ENCODE data around the gene C2. TPM values are rescaled to one million over a fixed set of nuclear protein-coding genes. Genes with fewer than 3 reads are reported as not detected.

Gene C2
- total RNA-seq, 2 experiments from 2014 or later: 0.57 to 1.3 TPM

DNA sequence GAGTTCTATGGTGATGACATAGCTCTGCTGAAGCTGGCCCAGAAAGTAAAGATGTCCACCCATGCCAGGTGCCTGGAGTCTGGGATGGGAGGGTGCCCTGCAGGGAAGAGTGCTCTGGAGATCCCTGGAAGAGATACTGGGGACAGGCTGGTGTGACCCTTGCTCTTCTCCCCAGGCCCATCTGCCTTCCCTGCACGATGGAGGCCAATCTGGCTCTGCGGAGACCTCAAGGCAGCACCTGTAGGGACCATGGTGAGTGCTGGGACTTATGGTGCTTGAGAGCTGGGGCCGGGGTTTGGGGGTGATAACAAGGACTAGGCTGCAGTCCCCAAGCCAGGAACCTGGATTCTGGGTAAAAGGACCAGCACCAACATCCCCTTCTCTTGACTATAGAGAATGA lies 16.2 kb downstream of the C2 start:
- Mint-ChIP-seq H3K27ac (no peak overlapping the region), H3K27me3 (peaks cover 9% of the 10 kb centered on the region), H3K4me3 (no peak overlapping the region), H3K4me1 (no peaks in the 10 kb centered on the region), H3K36me3 (ENCODE audit: low read depth) (no peaks in the 10 kb centered on the region), H3K9me3 (no peaks in the 10 kb centered on the region)
- DNase-seq: no peak
- POLR2A ChIA-PET: no interaction called here
- CTCF ChIA-PET: interaction anchor here (0.5 to 3.0 kb wide), 3 partner anchors 8 to 19 kb away, joined by 3 to 9 read pairs (median 4); no protein-coding TSS in a partner anchor

DNA sequence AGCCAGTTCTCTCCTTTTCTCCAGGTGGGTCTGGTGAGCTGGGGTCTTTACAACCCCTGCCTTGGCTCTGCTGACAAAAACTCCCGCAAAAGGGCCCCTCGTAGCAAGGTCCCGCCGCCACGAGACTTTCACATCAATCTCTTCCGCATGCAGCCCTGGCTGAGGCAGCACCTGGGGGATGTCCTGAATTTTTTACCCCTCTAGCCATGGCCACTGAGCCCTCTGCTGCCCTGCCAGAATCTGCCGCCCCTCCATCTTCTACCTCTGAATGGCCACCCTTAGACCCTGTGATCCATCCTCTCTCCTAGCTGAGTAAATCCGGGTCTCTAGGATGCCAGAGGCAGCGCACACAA lies 17.6 kb downstream of the C2 start:
- Mint-ChIP-seq H3K4me3 (no peak overlapping the region), H3K4me1 (no peaks in the 10 kb centered on the region), H3K27ac (no peak overlapping the region), H3K27me3 (peaks cover 9% of the 10 kb centered on the region), H3K36me3 (ENCODE audit: low read depth) (no peaks in the 10 kb centered on the region), H3K9me3 (no peaks in the 10 kb centered on the region)
- ChIA-PET POLR2A (interaction anchor here (0.6 kb wide), 1 partner anchor 25 kb away, joined by 3 read pairs; no protein-coding TSS in a partner anchor), CTCF (interaction anchor here (0.6 to 1.3 kb wide), 3 partner anchors 11 to 339 kb away, joined by 3 read pairs; partner anchors contain the start of gene ATF6B)
- no peak for DNase-seq

DNA sequence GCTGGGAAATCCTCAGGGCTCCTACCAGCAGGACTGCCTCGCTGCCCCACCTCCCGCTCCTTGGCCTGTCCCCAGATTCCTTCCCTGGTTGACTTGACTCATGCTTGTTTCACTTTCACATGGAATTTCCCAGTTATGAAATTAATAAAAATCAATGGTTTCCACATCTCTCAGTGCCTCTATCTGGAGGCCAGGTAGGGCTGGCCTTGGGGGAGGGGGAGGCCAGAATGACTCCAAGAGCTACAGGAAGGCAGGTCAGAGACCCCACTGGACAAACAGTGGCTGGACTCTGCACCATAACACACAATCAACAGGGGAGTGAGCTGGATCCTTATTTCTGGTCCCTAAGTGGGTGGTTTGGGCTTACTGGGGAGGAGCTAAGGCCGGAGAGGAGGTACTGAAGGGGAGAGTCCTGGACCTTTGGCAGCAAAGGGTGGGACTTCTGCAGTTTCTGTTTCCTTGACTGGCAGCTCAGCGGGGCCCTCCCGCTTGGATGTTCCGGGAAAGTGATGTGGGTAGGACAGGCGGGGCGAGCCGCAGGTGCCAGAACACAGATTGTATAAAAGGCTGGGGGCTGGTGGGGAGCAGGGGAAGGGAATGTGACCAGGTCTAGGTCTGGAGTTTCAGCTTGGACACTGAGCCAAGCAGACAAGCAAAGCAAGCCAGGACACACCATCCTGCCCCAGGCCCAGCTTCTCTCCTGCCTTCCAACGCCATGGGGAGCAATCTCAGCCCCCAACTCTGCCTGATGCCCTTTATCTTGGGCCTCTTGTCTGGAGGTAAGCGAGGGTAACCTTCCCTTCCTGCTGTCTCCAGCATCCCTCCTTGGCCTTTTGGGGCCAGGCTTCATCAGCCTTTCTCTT lies 18.2 kb downstream of the C2 start, which contains the start of gene CFB:
Gene CFB, plus strand, starts transcription at position 589 of the 863 bp plus-strand sequence. Its CDS starts 127 bp downstream, at position 716.
- ChIA-PET POLR2A (interaction anchor here (0.6 kb wide), 1 partner anchor 25 kb away, joined by 3 read pairs; no protein-coding TSS in a partner anchor), CTCF (interaction anchor here (0.6 to 1.3 kb wide), 3 partner anchors 11 to 339 kb away, joined by 3 read pairs; partner anchors contain the start of gene ATF6B)
- Mint-ChIP-seq H3K27ac (no peak within 1 kb of the TSS), H3K27me3 (peaks cover 4% of the 10 kb centered on the region), H3K4me3 (no peak within 1 kb of the TSS), H3K9me3 (no peaks in the 10 kb centered on the region), H3K4me1 (no peaks in the 10 kb centered on the region), H3K36me3 (ENCODE audit: low read depth) (peaks cover under 1% of the 10 kb centered on the region)
- DNase-seq: no peak

DNA sequence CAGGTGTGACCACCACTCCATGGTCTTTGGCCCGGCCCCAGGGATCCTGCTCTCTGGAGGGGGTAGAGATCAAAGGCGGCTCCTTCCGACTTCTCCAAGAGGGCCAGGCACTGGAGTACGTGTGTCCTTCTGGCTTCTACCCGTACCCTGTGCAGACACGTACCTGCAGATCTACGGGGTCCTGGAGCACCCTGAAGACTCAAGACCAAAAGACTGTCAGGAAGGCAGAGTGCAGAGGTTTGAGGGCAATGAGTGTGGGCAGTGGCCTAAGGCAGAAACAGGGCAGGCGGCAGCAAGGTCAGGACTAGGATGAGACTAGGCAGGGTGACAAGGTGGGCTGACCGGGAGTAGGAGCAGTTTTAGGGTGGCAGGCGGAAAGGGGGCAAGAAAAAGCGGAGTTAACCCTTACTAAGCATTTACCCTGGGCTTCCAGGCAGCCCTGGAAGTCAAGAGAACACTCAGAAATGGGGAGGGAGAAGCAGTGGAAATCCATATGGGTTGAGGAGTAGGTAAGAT lies 18.9 kb downstream of the C2 start:
- ChIA-PET CTCF (no interaction called here), POLR2A (no interaction called here)
- Mint-ChIP-seq H3K9me3 (no peaks in the 10 kb centered on the region), H3K4me1 (no peaks in the 10 kb centered on the region), H3K27me3 (peaks cover 2% of the 10 kb centered on the region), H3K36me3 (ENCODE audit: low read depth) (peaks cover 3% of the 10 kb centered on the region), H3K4me3 (no peak overlapping the region), H3K27ac (no peak overlapping the region)
- no peak for DNase-seq

DNA sequence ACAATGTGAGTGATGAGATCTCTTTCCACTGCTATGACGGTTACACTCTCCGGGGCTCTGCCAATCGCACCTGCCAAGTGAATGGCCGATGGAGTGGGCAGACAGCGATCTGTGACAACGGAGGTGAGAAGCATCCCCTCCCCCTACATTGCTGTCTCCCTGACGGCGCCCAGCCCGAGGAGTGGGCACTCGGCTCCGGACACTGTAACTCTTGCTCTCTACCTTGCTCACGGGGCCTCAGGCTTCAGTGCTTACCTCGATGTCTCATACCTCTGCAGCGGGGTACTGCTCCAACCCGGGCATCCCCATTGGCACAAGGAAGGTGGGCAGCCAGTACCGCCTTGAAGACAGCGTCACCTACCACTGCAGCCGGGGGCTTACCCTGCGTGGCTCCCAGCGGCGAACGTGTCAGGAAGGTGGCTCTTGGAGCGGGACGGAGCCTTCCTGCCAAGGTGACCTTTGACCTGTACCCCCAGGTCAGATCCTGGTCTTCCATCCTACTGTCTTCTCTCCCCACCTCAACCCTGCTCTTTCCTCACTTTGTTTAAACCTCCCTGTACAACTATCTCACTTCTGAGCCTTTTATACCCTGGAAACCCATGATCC lies 19.7 kb downstream of the C2 start:
- H3K36me3 Mint-ChIP-seq (ENCODE audit: low read depth): peaks cover 3% of the 10 kb centered on the region
- H3K27me3 Mint-ChIP-seq: peaks cover 2% of the 10 kb centered on the region
- no peak for DNase-seq
- no peak overlapping the region for H3K27ac Mint-ChIP-seq
- ChIA-PET POLR2A (no interaction called here), CTCF (interaction anchor here (1.1 kb wide), 1 partner anchor 12 kb away, joined by 3 read pairs; the partner anchor contains the start of gene SKIC2)
- H3K9me3 Mint-ChIP-seq: no peaks in the 10 kb centered on the region
- no peak overlapping the region for H3K4me3 Mint-ChIP-seq
- no peaks in the 10 kb centered on the region for H3K4me1 Mint-ChIP-seq

DNA sequence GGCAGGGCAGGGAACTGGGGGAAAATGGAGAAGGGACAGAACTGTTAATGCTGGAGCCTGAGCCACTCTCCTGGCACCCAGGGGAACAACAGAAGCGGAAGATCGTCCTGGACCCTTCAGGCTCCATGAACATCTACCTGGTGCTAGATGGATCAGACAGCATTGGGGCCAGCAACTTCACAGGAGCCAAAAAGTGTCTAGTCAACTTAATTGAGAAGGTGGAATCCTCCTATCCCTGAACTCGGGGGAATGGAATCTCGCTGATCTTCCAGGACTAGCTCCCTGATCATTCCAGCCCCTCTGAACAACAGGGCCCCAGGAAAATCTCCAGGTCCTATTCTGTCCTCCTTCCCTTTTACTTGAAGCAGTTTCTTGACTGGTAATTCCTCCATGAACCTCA lies 20.3 kb downstream of the C2 start:
- CTCF ChIA-PET: interaction anchor here (1.1 kb wide), 1 partner anchor 12 kb away, joined by 3 read pairs; the partner anchor contains the start of gene SKIC2
- H3K27ac Mint-ChIP-seq: no peak overlapping the region
- no peaks in the 10 kb centered on the region for H3K9me3 Mint-ChIP-seq
- H3K27me3 Mint-ChIP-seq: peaks cover 2% of the 10 kb centered on the region
- POLR2A ChIA-PET: no interaction called here
- H3K4me3 Mint-ChIP-seq: no peak overlapping the region
- no peak for DNase-seq
- H3K36me3 Mint-ChIP-seq (ENCODE audit: low read depth): peaks cover 6% of the 10 kb centered on the region
- no peaks in the 10 kb centered on the region for H3K4me1 Mint-ChIP-seq

DNA sequence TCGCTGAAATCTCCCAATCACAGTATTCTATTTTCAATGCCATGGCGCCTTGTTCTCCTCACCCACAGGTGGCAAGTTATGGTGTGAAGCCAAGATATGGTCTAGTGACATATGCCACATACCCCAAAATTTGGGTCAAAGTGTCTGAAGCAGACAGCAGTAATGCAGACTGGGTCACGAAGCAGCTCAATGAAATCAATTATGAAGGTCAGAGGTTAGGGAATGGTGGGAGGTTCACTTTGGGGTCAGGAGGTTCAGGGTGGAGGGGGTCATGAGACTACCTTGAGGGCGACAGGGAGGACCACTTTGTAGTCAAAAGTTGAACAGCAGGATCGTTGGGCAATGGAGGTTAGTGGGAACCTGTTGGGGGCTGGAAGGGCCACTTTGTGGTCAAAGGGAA lies 20.8 kb downstream of the C2 start:
- CTCF ChIA-PET: interaction anchor here (1.1 kb wide), 2 partner anchors 11 kb away, joined by 3 read pairs; partner anchors contain the start of gene SKIC2
- H3K27ac Mint-ChIP-seq: no peak overlapping the region
- DNase-seq: no peak

DNA sequence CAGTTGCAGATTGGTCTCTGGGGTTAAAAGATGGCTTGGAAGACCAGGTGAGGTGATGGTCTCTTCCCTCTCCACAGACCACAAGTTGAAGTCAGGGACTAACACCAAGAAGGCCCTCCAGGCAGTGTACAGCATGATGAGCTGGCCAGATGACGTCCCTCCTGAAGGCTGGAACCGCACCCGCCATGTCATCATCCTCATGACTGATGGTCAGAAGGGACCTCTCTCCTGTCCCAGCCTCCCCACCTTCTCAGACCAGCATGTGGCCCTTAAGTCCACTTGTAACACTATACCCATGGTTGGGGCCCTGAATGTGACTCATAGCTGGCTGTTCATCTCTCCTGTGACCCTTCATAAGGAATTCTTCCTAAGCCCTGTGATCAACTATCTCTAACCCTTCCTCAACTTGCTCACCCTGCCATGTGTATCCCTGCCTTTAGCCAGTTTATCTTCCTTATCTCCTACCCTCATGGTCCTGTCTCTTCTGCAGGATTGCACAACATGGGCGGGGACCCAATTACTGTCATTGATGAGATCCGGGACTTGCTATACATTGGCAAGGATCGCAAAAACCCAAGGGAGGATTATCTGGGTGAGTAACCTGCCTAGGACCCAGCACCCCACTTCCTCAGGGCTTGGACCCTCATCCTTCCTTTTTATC lies 21.4 kb downstream of the C2 start:
- POLR2A ChIA-PET: no interaction called here
- no peak for DNase-seq

More for the DNA sequence above, 20.8 kb downstream of the C2 start:
- Mint-ChIP-seq H3K27me3 (peaks cover 2% of the 10 kb centered on the region), H3K4me3 (no peak overlapping the region), H3K9me3 (no peaks in the 10 kb centered on the region), H3K4me1 (no peaks in the 10 kb centered on the region), H3K36me3 (ENCODE audit: low read depth) (peaks cover 11% of the 10 kb centered on the region)
- POLR2A ChIA-PET: no interaction called here

DNA sequence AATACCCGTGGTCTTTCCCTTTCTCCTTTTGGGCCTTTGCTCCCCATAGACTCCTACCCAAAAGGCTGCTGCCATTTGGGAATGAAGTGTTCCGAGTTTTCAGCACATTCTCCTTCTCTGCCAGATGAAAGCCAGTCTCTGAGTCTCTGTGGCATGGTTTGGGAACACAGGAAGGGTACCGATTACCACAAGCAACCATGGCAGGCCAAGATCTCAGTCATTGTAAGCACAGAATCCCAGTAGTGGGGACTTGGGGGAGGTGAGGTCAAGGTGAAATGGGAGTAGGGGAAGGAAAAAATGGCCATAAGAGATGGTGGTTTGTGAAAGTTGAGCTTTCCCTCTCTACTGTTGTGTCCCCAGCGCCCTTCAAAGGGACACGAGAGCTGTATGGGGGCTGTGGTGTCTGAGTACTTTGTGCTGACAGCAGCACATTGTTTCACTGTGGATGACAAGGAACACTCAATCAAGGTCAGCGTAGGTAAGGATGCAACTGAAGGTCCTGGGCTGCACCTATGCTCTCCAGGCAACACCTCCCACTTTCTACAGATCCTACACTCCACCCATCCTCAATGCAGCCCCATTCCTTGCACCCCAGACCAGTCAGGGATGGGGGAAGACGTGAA lies 22.5 kb downstream of the C2 start:
- H3K9me3 Mint-ChIP-seq: no peaks in the 10 kb centered on the region
- H3K27ac Mint-ChIP-seq: no peak overlapping the region
- H3K36me3 Mint-ChIP-seq (ENCODE audit: low read depth): peaks cover 26% of the 10 kb centered on the region
- CTCF ChIA-PET: interaction anchor here (1.0 to 1.5 kb wide), 3 partner anchors 12 to 52 kb away, joined by 3 to 5 read pairs (median 4); no protein-coding TSS in a partner anchor
- POLR2A ChIA-PET: no interaction called here
- no peak for DNase-seq
- no peaks in the 10 kb centered on the region for H3K4me1 Mint-ChIP-seq
- H3K4me3 Mint-ChIP-seq: no peak overlapping the region
- no peaks in the 10 kb centered on the region for H3K27me3 Mint-ChIP-seq

More for the DNA sequence above, 21.4 kb downstream of the C2 start:
- H3K36me3 Mint-ChIP-seq (ENCODE audit: low read depth): peaks cover 17% of the 10 kb centered on the region
- no peak overlapping the region for H3K27ac Mint-ChIP-seq
- H3K4me1 Mint-ChIP-seq: no peaks in the 10 kb centered on the region
- no peak overlapping the region for H3K4me3 Mint-ChIP-seq
- peaks cover 2% of the 10 kb centered on the region for H3K27me3 Mint-ChIP-seq
- CTCF ChIA-PET: interaction anchor here (1.1 kb wide), 1 partner anchor 11 kb away, joined by 3 read pairs; no protein-coding TSS in a partner anchor
- H3K9me3 Mint-ChIP-seq: no peaks in the 10 kb centered on the region

DNA sequence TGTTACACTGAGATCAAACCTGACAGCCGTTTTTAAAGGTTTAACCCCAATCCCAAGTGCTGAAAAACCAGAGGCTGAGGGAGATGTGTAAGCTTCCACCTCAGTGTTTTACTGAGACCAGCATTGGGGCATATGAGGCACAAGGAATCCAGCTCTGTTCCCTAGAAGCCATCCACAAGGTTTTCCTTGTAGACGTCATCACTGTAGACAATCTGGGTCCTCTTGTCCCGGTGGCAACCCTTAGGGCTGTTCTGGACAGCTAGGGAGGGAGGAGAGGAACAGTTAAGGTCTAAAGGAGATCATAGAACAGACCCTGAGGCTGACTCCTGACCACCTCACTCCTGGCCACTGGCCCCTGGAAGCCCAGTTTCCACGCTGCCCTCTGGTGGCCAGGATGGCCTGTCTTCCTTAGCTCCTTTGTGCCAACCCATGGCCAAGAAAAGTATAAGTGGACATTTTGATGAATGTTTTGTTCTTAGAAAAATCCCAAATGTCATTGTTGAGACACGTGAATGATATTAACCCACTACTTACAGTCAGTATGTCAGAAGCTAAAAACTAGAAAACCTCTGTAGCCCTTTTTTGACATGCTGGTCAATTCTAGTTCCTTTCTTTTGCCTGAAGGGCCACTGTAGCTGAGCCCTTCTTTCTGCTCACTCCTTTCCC lies 24.8 kb downstream of the C2 start:
- Mint-ChIP-seq H3K4me3 (no peak overlapping the region), H3K27me3 (no peaks in the 10 kb centered on the region), H3K27ac (no peak overlapping the region), H3K9me3 (no peaks in the 10 kb centered on the region), H3K4me1 (peaks cover 3% of the 10 kb centered on the region), H3K36me3 (ENCODE audit: low read depth) (peaks cover 43% of the 10 kb centered on the region)
- ChIA-PET POLR2A (interaction anchor here (1.4 kb wide), 1 partner anchor 55 kb away, joined by 3 read pairs; the partner anchor contains the start of gene EHMT2), CTCF (interaction anchor here (0.8 to 1.9 kb wide), 9 partner anchors 9 to 132 kb away, joined by 3 to 9 read pairs (median 4); partner anchors contain the start of gene DXO)
- peak; percentile 44 for DNase-seq

DNA sequence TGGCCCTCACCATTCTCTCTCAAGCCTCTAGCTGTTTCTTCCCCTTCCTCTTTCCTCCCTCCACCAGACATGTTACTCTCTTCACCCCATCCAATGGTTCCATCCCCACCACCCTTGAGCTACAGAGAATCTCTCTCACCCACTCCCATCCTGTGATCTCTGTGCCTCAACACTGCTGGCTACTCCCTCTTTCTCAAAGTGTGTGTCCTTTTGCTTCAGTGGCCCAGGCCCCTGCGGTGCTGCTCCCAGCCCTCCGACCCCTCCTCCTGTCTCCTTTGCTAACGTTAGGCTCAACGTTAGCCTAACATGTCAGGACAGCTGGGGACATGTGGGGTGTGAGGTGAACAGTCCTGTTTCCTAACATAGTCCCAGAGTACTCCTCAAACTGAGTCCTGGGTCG lies 25.4 kb downstream of the C2 start:
- H3K27me3 Mint-ChIP-seq: no peaks in the 10 kb centered on the region
- H3K4me1 Mint-ChIP-seq: peaks cover 10% of the 10 kb centered on the region
- POLR2A ChIA-PET: interaction anchor here (1.4 kb wide), 1 partner anchor 55 kb away, joined by 3 read pairs; the partner anchor contains the start of gene EHMT2
- DNase-seq: no peak
- no peaks in the 10 kb centered on the region for H3K9me3 Mint-ChIP-seq
- CTCF ChIA-PET: interaction anchor here (0.8 to 1.9 kb wide), 6 partner anchors 10 to 131 kb away, joined by 3 to 9 read pairs (median 4); partner anchors contain the start of gene DXO
- H3K27ac Mint-ChIP-seq: no peak overlapping the region
- no peak overlapping the region for H3K4me3 Mint-ChIP-seq
- H3K36me3 Mint-ChIP-seq (ENCODE audit: low read depth): peaks cover 45% of the 10 kb centered on the region
